Ascending aorta (tissue), 2 donors: ENCODE results near the gene SMOC1. TPM values are rescaled to one million over a fixed set of nuclear protein-coding genes. Genes with fewer than 3 reads are reported as not detected.

Experiments used
- DNase-seq, 2 donors: peaks; one replicate each; pipeline ENCODE4 v3.0.0-alpha.2; 2019; ENCODE audit warnings: low spot score in 2 of 2
- H3K27ac ChIP-seq, 2 donors: fragments of 200-600 bp; sonication (generic); one replicate each; pipeline ENCODE4 v1.5.1; 2016 to 2017; ENCODE audit warnings: mild to moderate bottlenecking in 1 of 2
- H3K27me3 ChIP-seq: fragments of 200-600 bp; sonication (generic); one replicate; pipeline ENCODE4 v1.5.1; 2017
- H3K36me3 ChIP-seq, 2 donors: fragments of 200-600 bp; sonication (generic); one replicate each; pipeline ENCODE4 v1.5.1; 2016
- H3K4me1 ChIP-seq, 2 donors: fragments of 200-600 bp; sonication (generic); one replicate each; pipeline ENCODE4 v1.5.1; 2016 to 2017; ENCODE audit warnings: mild to moderate bottlenecking in 1 of 2
- H3K4me3 ChIP-seq, 2 donors: fragments of 200-600 bp; sonication (generic); one replicate each; pipeline ENCODE4 v1.5.1; 2016 to 2017; ENCODE audit warnings: mild to moderate bottlenecking in 1 of 2
- H3K9me3 ChIP-seq, 2 donors: fragments of 200-600 bp; sonication (generic); one replicate each; pipeline ENCODE4 v1.5.1; 2016
- intact Hi-C: fragments of 100-400 bp; cut with DNase I; formaldehyde crosslinking; loops from one replicate; pipeline ENCODE4 v1.15.1; 2023
- total RNA-seq: library from RNA; depleted of rRNA; stranded (reverse); fragments of >200 nt; gene quantifications from one replicate; pipeline ENCODE4 v1.1.0, GENCODE V29; 2016
- TF ChIP-seq, protein P1 (sequence below), 3 experiments: fragments of 200-600 bp in 2 of 3; fragments of 450-650 bp in 1 of 3; sonication (generic) in 2 of 3; IDR thresholded peaks; one replicate each; pipeline ENCODE4 v1.5.1; 2016 to 2019; ENCODE audit warnings: antibody characterized with exemption in 3 of 3, mild to moderate bottlenecking in 1 of 3, moderate library complexity in 1 of 3

The SMOC1 gene
- total RNA-seq, 1 donor from 2014 or later: 16.6 TPM

DNA sequence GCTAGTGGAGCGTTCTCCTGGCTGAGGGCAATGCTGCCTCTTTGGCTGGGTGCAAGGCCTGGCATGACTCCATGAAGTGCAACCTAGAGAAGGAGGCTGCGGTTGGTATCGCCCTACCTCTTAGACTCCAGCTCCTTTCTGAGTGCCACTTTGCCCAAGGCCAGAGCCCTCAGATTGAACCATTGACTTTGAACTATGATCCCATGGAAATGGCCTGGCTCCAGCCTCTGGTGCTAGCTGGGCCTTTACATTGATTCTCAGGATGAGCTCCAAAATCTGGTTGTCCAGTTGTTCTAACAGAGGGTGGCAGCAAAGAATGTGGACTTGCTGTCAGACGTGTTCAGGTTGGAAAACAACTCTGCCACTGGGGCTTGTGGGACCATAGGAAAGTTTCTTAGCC lies 16.1 kb upstream of the SMOC1 start:
- DNase-seq: no peak
- TF ChIP-seq, protein P1, sequence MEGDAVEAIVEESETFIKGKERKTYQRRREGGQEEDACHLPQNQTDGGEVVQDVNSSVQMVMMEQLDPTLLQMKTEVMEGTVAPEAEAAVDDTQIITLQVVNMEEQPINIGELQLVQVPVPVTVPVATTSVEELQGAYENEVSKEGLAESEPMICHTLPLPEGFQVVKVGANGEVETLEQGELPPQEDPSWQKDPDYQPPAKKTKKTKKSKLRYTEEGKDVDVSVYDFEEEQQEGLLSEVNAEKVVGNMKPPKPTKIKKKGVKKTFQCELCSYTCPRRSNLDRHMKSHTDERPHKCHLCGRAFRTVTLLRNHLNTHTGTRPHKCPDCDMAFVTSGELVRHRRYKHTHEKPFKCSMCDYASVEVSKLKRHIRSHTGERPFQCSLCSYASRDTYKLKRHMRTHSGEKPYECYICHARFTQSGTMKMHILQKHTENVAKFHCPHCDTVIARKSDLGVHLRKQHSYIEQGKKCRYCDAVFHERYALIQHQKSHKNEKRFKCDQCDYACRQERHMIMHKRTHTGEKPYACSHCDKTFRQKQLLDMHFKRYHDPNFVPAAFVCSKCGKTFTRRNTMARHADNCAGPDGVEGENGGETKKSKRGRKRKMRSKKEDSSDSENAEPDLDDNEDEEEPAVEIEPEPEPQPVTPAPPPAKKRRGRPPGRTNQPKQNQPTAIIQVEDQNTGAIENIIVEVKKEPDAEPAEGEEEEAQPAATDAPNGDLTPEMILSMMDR (IDR thresholded peaks at IDR 0.05): no peak
- Histone ChIP-seq H3K4me3 (no peak overlapping the region), H3K4me1 (no peaks in the 10 kb centered on the region), H3K9me3 (no peaks in the 10 kb centered on the region), H3K27me3 (no peaks in the 10 kb centered on the region), H3K36me3 (no peaks in the 10 kb centered on the region), H3K27ac (no peak overlapping the region)
- intact Hi-C loops: no loop called here

DNA sequence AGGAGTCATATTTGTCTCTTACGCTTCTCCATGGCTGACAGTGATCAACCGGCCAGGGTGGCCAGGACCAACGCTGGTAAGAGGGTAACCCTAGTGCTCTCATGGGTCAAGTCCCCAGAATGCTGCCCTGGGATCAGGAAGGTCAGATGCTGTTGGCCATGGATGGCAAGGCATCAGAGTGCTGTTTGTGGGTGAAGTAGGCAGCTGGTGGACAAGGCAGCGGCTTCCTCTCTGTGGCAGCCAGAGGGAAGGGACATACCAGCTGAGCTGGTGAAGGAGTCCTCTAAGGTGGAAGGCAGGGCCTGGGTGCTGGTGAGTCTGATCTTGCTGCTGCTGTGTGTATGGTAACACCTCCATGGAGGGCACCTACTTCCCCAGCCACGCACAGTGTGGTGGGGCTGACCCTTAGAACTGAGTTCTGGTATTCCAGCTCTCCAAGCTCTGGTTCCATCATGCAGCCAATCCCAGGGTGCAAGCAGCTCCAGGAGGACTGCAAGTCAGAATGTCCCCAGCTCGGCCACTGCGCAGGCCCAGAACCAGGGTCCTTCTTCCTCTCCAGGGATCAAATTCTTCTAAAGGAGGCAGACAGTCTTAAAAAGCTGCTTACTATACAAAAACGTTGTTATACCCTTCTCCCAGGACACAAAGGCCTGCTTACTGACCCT lies 13.4 kb upstream of the SMOC1 start:
- no peaks in the 10 kb centered on the region for H3K9me3 ChIP-seq
- intact Hi-C loops: no loop called here
- TF ChIP-seq, protein P1 (IDR thresholded peaks at IDR 0.05): no peak

DNA sequence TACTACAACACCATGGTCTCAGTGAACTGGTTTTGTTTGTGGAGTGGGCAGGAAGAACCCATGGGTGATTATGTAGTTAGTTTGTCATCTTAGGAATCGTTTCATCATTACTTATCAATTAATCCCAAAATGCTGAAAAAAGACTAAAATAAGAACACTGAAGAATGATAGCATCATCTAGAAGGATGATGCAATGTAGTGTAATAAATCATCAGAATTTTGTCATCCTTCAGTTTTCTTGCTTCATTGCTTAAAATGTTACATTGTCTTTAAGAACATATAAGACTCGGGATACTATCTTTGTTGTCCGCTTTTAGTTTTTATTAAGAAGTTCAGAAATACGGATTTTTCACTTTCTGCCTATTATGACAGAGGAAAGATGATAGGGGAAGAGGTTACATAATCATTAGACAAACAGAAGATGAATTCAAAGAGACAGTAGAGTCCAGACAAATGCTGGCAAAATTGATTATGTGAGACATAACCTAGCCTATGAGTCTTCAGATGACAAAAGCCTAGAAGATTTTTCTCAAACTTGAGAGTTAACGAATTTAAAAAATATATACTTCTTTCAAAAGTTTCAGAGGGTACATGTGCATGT lies 10.8 kb upstream of the SMOC1 start:
- intact Hi-C loops: no loop called here
- Histone ChIP-seq H3K27me3 (no peaks in the 10 kb centered on the region), H3K4me3 (no peak overlapping the region), H3K4me1 (no peaks in the 10 kb centered on the region), H3K9me3 (no peaks in the 10 kb centered on the region), H3K36me3 (no peaks in the 10 kb centered on the region), H3K27ac (no peak overlapping the region)
- no peak for DNase-seq
- TF ChIP-seq, protein P1 (IDR thresholded peaks at IDR 0.05): no peak

More for the DNA sequence above, 13.4 kb upstream of the SMOC1 start:
- H3K36me3 ChIP-seq: no peaks in the 10 kb centered on the region
- DNase-seq: no peak
- no peak overlapping the region for H3K27ac ChIP-seq
- no peak overlapping the region for H3K4me3 ChIP-seq
- H3K27me3 ChIP-seq: no peaks in the 10 kb centered on the region
- H3K4me1 ChIP-seq: no peaks in the 10 kb centered on the region

DNA sequence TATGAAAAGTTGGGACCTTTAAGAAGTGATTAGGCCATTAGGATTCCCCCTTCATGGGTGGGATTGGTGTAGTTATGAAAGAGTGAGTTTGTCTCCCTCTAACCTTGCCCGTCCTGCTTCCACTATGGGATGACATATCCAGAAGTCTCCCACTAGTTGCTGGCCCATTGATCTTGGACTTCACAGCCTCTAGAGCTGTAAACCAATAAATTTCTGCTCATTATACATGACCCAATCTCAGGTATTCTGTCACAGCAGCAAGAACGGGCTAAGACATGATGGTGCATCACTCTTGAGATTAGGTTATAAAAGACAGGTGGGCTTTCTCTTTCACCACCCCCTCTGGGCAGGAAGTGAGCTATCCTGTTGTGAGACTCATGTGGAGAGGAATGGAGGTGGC lies 8.6 kb upstream of the SMOC1 start:
- intact Hi-C loops: no loop called here
- no peak for DNase-seq
- H3K27me3 ChIP-seq: no peaks in the 10 kb centered on the region
- no peaks in the 10 kb centered on the region for H3K9me3 ChIP-seq
- no peak overlapping the region for H3K27ac ChIP-seq
- TF ChIP-seq, protein P1 (IDR thresholded peaks at IDR 0.05): no peak
- H3K36me3 ChIP-seq: no peaks in the 10 kb centered on the region
- no peak overlapping the region for H3K4me3 ChIP-seq
- H3K4me1 ChIP-seq: no peaks in the 10 kb centered on the region

DNA sequence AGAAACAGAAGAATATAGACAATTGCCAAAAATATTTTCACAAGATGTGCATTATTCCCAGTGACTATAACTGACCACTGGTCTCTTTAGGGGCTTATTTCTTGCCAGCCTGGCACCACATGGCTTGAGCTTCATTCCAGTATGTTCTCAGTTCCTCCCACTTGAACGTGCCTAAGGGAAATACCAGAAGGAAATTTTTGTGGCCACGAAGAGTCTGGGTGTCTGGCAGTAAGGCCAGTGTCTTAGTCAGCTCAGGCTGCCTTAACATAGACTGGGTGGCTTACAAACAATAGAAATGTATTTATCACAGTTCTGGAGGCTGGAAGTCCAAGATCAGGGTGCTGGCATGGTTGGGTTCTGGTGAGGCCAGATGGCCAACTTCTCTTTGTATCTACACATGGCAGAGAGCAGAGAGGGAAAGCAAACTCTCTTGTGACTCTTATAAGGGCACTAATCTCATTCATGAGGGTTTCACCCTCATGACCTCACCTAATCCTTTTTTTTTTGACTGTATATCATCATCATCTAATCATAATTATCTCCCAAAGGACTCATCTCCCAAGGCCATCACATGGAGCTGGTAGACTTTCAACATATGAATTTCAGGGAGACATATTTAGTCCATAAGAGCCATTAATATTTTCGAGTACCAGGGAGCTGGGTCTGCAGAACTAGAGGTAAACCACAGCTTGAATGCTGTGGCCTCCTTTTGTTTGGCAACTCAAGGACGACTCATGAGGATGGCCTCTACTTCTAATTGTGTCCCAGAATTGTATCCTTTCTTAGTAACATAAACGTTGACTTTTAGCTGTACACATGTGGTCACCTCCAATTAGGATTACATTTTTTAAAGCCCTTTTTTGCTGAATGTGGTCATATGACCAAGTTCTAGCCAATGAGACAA lies 5.1 kb upstream of the SMOC1 start:
- Histone ChIP-seq H3K27me3 (no peaks in the 10 kb centered on the region), H3K9me3 (no peaks in the 10 kb centered on the region), H3K4me1 (no peaks in the 10 kb centered on the region), H3K27ac (no peak overlapping the region), H3K36me3 (no peaks in the 10 kb centered on the region), H3K4me3 (no peak overlapping the region)
- no peak for DNase-seq
- intact Hi-C loops: no loop called here
- TF ChIP-seq, protein P1 (IDR thresholded peaks at IDR 0.05): no peak
